ENCODE results near the gene CHRNB4. TPM values are rescaled to one million over a fixed set of nuclear protein-coding genes. Genes with fewer than 3 reads are reported as not detected.

The CHRNB4 gene
- total RNA-seq, 1 experiment from 2014 or later, result not detected

- no peak overlapping the region for H3K4me3 Mint-ChIP-seq (ENCODE audit: low read depth, unreplicated experiment)
- no peak for DNase-seq
- CTCF ChIA-PET, result interaction anchor here (0.6 kb wide), 1 partner anchor 550 kb away, joined by 3 read pairs; no protein-coding TSS in a partner anchor
- BruUV-seq (replicated peaks), result no TSS peak
- H3K9me3 Mint-ChIP-seq (ENCODE audit: low read depth, unreplicated experiment), result no peaks in the 10 kb centered on the region
- H3K27ac Mint-ChIP-seq (ENCODE audit: unreplicated experiment), result no peak overlapping the region
- no peak for TF ChIP-seq CTCF (IDR thresholded peaks at IDR 0.05; ENCODE audit: unreplicated experiment)
- H3K4me1 Mint-ChIP-seq (ENCODE audit: low read depth, unreplicated experiment), result no peaks in the 10 kb centered on the region
- intact Hi-C loops (cut with micrococcal nuclease; ENCODE audit: unreplicated experiment), result no loop called here
- H3K27me3 Mint-ChIP-seq (ENCODE audit: unreplicated experiment), result peaks cover 42% of the 10 kb centered on the region
- H3K36me3 Mint-ChIP-seq (ENCODE audit: insufficient read depth, unreplicated experiment), result no peaks in the 10 kb centered on the region
These were observed 19.6 kb upstream of the CHRNB4 start for GRCh38 chr15:78660584-78660983.

DNA sequence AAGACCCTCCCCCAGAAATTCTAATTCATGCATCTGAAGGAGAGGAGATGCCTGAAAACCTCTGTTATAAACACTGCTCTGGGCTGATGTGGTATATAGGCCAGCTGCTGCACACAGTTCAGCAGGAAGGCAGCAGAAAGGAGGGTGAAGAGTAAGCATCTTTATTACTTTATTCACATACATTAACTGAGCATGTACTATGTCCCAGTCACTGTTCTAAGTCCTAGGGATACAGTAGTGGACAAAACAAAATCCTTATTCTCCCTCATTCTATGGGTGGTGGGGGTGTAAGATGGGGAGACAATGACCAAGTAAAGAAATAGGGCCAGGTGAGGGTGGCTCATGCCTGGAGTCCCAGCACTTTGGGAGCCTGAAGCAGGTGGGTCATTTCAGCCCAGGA, 17.8 kb upstream of the CHRNB4 start:
- Mint-ChIP-seq H3K4me3 (ENCODE audit: low read depth, unreplicated experiment) (no peak overlapping the region), H3K36me3 (ENCODE audit: insufficient read depth, unreplicated experiment) (no peaks in the 10 kb centered on the region), H3K27me3 (ENCODE audit: unreplicated experiment) (peaks cover 43% of the 10 kb centered on the region), H3K27ac (ENCODE audit: unreplicated experiment) (no peak overlapping the region), H3K4me1 (ENCODE audit: low read depth, unreplicated experiment) (no peaks in the 10 kb centered on the region), H3K9me3 (ENCODE audit: low read depth, unreplicated experiment) (no peaks in the 10 kb centered on the region)
- no TSS peak for BruUV-seq (replicated peaks)
- no peak for DNase-seq
- TF ChIP-seq CTCF (IDR thresholded peaks at IDR 0.05; ENCODE audit: unreplicated experiment), result no peak
- CTCF ChIA-PET, result no interaction called here
- intact Hi-C loops (cut with micrococcal nuclease; ENCODE audit: unreplicated experiment), result no loop called here

DNA sequence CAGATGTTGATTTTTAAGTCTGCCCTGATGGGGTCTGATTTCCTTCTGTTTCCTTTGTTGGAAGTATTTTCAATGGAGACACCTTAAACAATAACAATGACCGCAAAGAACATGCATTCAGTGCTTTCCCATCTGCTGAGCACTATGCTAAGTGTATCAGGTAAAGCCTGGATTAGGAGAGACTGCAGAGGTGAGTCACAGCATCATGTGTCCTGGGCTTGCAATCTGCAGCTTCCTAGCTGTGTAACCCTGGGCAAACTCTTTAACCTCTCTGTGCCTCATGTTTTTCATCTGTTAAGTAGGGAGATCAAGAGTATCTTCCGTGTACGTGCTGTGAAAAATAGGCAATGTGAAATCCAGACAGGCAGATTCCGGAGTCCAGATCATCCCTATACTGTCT, 13.3 kb upstream of the CHRNB4 start:
- CTCF ChIA-PET, result interaction anchor here (0.7 to 1.0 kb wide), 2 partner anchors 18 to 41 kb away, joined by 3 read pairs; no protein-coding TSS in a partner anchor
- DNase-seq, result no peak
- intact Hi-C loops (cut with micrococcal nuclease; ENCODE audit: unreplicated experiment), result no loop called here
- H3K27ac Mint-ChIP-seq (ENCODE audit: unreplicated experiment), result no peak overlapping the region
- no peaks in the 10 kb centered on the region for H3K36me3 Mint-ChIP-seq (ENCODE audit: insufficient read depth, unreplicated experiment)
- peaks cover 66% of the 10 kb centered on the region for H3K27me3 Mint-ChIP-seq (ENCODE audit: unreplicated experiment)
- TF ChIP-seq CTCF (IDR thresholded peaks at IDR 0.05; ENCODE audit: unreplicated experiment), result no peak
- H3K4me3 Mint-ChIP-seq (ENCODE audit: low read depth, unreplicated experiment), result no peak overlapping the region
- BruUV-seq (replicated peaks), result no TSS peak
- H3K4me1 Mint-ChIP-seq (ENCODE audit: low read depth, unreplicated experiment), result no peaks in the 10 kb centered on the region
- no peaks in the 10 kb centered on the region for H3K9me3 Mint-ChIP-seq (ENCODE audit: low read depth, unreplicated experiment)

DNA sequence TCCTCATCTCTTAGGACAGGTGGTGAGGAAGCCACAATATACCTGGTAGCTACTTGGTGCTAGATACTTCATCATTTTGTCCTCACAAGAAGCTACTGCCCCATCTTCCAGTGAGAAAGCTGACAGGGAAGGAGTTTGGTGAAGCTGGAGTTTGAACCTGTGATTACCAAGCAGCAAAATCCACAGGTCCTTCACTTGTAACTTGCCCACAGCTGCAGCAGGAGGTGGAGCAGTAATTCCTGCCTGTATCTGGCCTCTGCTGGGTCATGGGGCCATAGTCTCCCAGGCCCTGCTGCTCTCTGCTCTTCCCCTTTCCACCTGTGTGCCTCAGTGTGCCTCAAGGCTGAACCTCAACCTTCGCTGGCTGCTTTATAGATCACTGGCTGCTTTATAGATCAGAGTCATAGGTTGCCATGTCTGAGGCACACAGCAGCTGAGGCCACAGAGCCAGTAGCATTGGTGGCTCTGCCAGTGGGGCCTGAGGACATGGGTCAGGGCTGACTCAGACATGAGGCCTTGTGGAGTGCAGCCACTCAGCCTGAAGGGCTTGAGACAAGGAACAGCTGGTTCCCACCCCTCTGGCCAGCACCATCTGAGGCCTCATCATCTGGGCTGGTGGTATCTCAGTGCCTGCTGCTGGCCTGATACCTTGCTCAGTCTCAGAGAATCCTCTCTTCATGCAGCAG, 11.1 kb upstream of the CHRNB4 start:
- intact Hi-C loops (cut with micrococcal nuclease; ENCODE audit: unreplicated experiment), result no loop called here
- Mint-ChIP-seq H3K4me3 (ENCODE audit: low read depth, unreplicated experiment) (no peak overlapping the region), H3K4me1 (ENCODE audit: low read depth, unreplicated experiment) (no peaks in the 10 kb centered on the region), H3K27ac (ENCODE audit: unreplicated experiment) (no peak overlapping the region), H3K27me3 (ENCODE audit: unreplicated experiment) (peaks cover 60% of the 10 kb centered on the region), H3K9me3 (ENCODE audit: low read depth, unreplicated experiment) (no peaks in the 10 kb centered on the region), H3K36me3 (ENCODE audit: insufficient read depth, unreplicated experiment) (no peaks in the 10 kb centered on the region)
- CTCF ChIA-PET, result interaction anchor here (1.0 kb wide), 1 partner anchor 36 kb away, joined by 3 read pairs; no protein-coding TSS in a partner anchor
- BruUV-seq (replicated peaks), result no TSS peak
- DNase-seq, result no peak
- no peak for TF ChIP-seq CTCF (IDR thresholded peaks at IDR 0.05; ENCODE audit: unreplicated experiment)

All from Calu3 (cell line).